GM18519 (cell line): ENCODE data around the gene RELCH.

ENCODE experiments used
- ATAC-seq: cut with Tn5 transposase; IDR thresholded peaks from one replicate; pipeline ENCODE4 v1.9.1; 2021; ENCODE audit warnings: mild to moderate bottlenecking, moderate library complexity; ENCODE audit not compliant: unreplicated experiment, low FRiP score

RELCH gene

DNA sequence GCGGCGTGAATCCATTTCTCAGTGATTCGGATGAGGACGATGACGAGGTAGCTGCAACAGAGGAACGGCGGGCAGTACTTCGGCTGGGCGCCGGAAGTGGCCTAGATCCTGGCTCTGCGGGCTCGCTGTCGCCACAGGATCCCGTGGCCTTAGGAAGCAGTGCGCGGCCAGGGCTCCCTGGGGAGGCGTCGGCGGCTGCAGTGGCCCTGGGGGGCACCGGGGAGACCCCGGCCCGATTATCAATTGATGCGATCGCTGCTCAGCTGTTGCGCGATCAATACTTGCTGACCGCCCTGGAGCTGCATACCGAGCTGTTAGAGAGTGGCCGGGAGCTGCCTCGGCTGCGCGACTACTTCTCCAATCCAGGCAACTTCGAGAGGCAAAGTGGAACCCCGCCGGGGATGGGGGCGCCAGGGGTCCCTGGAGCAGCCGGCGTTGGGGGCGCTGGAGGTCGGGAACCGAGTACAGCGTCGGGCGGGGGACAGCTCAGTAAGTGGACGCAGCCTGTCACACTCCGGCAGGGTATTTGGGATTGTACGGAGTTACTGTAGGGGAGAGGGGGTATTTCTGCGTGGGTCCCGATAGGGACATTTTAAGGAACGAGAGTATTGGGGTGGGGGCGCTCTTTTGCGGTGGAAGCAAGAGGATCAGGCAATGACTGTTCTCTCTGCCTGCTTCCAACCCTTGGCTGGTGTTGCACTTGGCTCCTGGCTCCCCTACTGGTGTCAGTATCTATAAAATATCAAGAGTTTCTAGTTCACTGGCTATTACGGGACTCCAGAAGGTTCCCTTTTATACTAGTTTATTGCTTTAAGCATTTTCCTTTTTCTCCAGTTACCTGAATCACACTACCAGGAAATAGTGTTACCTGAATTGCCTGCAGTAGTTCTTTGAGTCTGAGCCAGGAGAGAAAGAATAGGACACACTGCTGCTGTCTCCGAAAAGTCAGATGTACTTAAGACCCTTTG, 772 bp downstream of the RELCH start:
- no peak for ATAC-seq

DNA sequence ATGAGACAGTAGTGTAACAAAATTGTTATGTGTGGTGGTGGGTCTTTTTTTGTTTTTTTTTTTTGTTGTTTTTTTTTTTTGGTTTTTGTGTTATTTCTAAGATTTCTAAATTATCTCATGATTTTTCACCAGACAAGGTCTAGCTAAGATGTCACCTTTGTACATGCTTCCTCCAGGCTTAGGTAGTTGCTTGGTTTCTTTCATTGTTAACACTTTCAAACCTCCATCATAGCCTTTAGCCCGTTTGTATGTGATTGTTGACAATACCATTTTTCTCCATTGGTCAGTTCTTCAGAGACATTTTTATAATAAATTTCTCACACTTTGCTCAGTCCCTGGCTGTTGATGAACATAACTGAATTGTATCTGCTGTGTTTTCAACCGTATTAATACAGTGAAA, 2.2 kb downstream of the RELCH start:
- no peak for ATAC-seq

- ATAC-seq = no peak
Measured at GRCh38 chr18:62196079-62196478, 9.0 kb downstream of the RELCH start.

GRCh38 chr18:62196980-62197379, 9.9 kb downstream of the RELCH start:
- no peak for ATAC-seq

GRCh38 chr18:62198259-62198658, 11.2 kb downstream of the RELCH start:
- ATAC-seq = no peak

DNA sequence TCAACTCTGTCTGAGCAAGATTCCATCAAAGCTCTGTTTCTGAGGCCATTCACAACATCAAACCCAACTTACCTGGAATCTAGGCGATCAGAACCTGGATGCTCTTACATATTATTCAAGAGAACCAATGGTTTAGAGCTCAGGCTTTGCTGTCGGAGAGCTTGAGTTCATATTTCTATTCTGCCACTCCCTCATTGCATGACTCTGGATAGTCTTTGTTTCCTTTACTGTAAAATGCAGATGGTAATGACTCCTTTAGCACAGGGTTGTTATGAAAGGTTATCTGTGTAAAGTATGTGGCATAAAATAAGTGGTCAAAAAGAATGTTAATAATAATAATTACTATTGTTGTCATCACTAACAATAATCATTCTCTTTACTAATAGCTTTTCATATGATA, 12.6 kb downstream of the RELCH start:
- ATAC-seq = no peak

- no peak for ATAC-seq
Measured at GRCh38 chr18:62200121-62200914, 13.3 kb downstream of the RELCH start.

DNA sequence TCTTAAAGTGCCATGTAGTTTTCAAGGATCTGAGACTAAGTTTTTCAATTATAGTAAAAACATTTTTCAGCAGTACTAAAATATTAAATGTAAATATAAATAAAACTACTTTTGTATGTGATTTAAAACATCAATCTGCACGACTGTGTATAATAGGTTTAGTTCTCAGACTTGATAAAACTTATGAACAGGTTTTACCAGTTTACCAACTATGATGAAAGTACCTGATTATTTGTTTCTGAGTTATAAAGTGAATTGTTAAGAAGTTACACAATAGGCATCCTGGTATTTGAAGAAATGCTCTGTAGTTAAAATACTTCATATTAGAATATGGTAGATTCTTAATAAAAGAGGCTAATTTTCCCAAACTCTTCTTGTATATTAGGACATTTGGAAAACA, 14.8 kb downstream of the RELCH start:
- ATAC-seq = no peak

- no peak for ATAC-seq
Measured at GRCh38 chr18:62205824-62206223, 18.8 kb downstream of the RELCH start.

- no peak for ATAC-seq
Measured at GRCh38 chr18:62206593-62206992, 19.5 kb downstream of the RELCH start.

DNA sequence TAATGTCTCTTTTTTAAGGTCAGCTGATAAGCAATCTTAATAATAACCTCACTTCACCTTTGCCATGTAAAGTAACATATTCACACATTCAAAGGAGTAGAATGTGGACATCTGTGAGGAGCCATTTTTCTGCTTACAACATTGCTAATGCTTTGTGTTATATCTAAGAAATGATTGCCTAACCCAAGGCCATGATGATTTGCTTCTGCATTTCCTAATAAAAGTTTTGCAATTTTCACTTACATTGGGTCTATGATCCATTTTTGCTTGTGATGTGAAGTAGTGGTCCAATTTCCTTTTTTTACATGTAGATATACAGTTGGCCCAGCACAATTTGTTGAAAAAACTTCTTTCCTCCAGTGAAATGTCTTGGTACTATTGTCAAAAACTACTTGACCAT, 22.0 kb downstream of the RELCH start:
- ATAC-seq = no peak

GRCh38 chr18:62210138-62210537, 23.1 kb downstream of the RELCH start:
- no peak for ATAC-seq

GRCh38 chr18:62211325-62211828, 24.3 kb downstream of the RELCH start:
- ATAC-seq = no peak

- ATAC-seq = no peak
Measured at GRCh38 chr18:62214790-62215189, 27.7 kb downstream of the RELCH start.

DNA sequence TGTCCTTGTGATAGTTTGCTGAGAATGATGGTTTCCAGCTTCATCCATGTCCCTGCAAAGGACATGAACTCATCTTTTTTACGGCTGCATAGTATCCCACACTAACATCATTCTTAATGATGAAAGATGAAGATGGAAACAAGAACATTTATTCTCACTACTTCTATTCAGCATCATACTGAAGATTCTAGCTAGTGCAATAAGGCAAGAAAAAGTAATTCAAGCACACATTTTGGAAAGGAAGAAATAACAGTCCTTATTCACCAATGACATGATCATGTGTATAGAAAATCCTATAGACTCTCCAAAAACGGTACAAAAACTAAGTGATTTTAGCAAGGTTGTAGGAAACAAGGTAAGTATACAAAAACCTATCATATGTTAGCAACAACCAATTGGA, 37.2 kb downstream of the RELCH start:
- ATAC-seq = no peak

DNA sequence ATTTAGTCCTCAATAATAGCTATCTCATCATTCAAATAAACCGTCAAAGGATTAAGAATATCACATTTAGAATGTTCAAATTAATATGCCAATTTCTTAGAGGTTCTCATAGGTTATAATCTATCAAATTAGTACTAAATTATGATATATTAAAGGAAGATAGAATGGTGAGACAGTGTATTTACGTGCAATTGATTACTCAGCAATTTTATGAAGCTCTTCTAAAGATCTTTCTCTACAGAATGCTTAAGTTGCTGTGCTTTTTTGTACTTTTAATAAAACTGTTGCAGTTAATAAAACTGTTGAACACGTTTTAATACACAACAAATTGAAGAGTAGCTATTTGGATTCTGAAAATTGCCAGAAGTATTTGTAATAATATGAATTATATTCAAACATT, 39.0 kb downstream of the RELCH start:
- no peak for ATAC-seq

GRCh38 chr18:62236252-62236651, 49.2 kb downstream of the RELCH start:
- ATAC-seq = no peak

DNA sequence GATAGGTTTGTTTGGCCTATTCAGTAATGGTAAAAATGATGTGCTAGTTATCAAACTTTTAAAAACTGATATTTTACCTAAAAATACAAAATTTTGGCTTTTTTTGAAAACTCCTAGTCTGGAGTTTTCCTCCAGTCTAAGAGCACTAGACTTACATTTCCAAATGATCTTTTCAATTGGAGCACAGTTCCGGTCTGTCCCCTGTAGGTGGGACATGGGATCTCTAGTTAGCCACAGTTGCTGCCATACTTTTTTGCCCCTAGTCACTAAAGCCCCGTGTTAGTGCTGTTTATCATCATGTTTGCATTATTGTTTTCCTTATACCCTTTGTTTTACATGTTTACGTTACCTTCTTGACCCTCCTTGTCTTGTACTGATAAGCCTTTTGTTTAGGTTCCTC, 52.4 kb downstream of the RELCH start:
- ATAC-seq = no peak

- no peak for ATAC-seq
Measured at GRCh38 chr18:62242955-62243354, 55.9 kb downstream of the RELCH start.

GRCh38 chr18:62245177-62245576, 58.1 kb downstream of the RELCH start:
- no peak for ATAC-seq

- no peak for ATAC-seq
Measured at GRCh38 chr18:62245699-62246098, 58.6 kb downstream of the RELCH start.
